Testis (tissue), 2 donors: ENCODE data around the gene ERC2.

Source experiments
- CTCF ChIP-seq, 3 experiments: fragments of 450-650 bp in 2 of 3; fragments of 200-600 bp in 1 of 3; sonication (generic) in 1 of 3; IDR thresholded peaks; one replicate each; pipeline ENCODE4 v1.5.1; 2016 to 2019; ENCODE audit warnings: antibody characterized with exemption in 3 of 3, mild to moderate bottlenecking in 2 of 3, moderate library complexity in 1 of 3
- POLR2A ChIP-seq: fragments of 450-650 bp; IDR thresholded peaks from one replicate; pipeline ENCODE4 v1.6.1; 2017; ENCODE audit warnings: antibody characterized with exemption, mild to moderate bottlenecking, moderate library complexity

GRCh38 chr3:55584030-55584429 lies 884.2 kb downstream of the ERC2 start:
- TF ChIP-seq POLR2A (no peak), CTCF (IDR thresholded peaks at IDR 0.05) (no peak)
